Keratinocyte (primary cell): ENCODE data around the gene MCM10. TPM values are rescaled to one million over a fixed set of nuclear protein-coding genes. Genes with fewer than 3 reads are reported as not detected.

Source experiments
- DNase-seq: peaks from one replicate; pipeline ENCODE4 v3.0.0-alpha.2; 2011; ENCODE audit warnings: low read depth, missing footprints, low spot score
- FAIRE-seq: peaks from 2 replicates; lab custom pipeline; 2011; peaks lifted over from hg19 to GRCh38; lab: Jason Lieb, UNC
- H2AFZ ChIP-seq: 2 replicates; pipeline ENCODE4 v1.6.0; 2012; ENCODE audit warnings: low read length, control low read depth, inconsistent platforms; ENCODE audit not compliant: control insufficient read depth
- H3K27ac ChIP-seq: 2 replicates; pipeline ENCODE4 v1.5.1; 2011; ENCODE audit warnings: low read length; ENCODE audit not compliant: control insufficient read depth, insufficient read depth
- H3K27me3 ChIP-seq: 3 replicates; pipeline ENCODE4 v1.6.0; 2011; ENCODE audit warnings: low read length; ENCODE audit not compliant: control insufficient read depth, insufficient read depth; ENCODE audit errors: extremely low read depth
- H3K36me3 ChIP-seq, 2 experiments: 2 replicates in 1 of 2; 3 replicates in 1 of 2; pipeline ENCODE4 v1.5.1; 2011; ENCODE audit warnings: low read length in 2 of 2, mild to moderate bottlenecking in 1 of 2; ENCODE audit not compliant: control insufficient read depth in 2 of 2, insufficient read depth in 2 of 2; ENCODE audit errors: extremely low read depth in 1 of 2
- H3K4me1 ChIP-seq: 3 replicates; pipeline ENCODE4 v1.5.1; 2011; ENCODE audit warnings: low read length; ENCODE audit not compliant: control insufficient read depth, insufficient read depth; ENCODE audit errors: extremely low read depth
- H3K4me2 ChIP-seq: 3 replicates; pipeline ENCODE4 v1.6.0; 2011; ENCODE audit warnings: low read depth, low read length; ENCODE audit not compliant: control insufficient read depth, insufficient read depth; ENCODE audit errors: extremely low read depth
- H3K4me3 ChIP-seq, 3 experiments: fragments of 200-600 bp in 1 of 3; sonication (generic) in 1 of 3; 2 replicates in 2 of 3; 3 replicates in 1 of 3; pipeline ENCODE4 v1.5.1; 2011 to 2016; ENCODE audit warnings: low read length in 3 of 3, mild to moderate bottlenecking in 3 of 3, control low read depth in 2 of 3, inconsistent platforms in 1 of 3, low read depth in 1 of 3, mixed read lengths in 1 of 3, mixed run types in 1 of 3, moderate library complexity in 1 of 3; ENCODE audit not compliant: control insufficient read depth in 2 of 3, insufficient read depth in 2 of 3; ENCODE audit errors: extremely low read depth in 1 of 3
- H3K79me2 ChIP-seq: 2 replicates; pipeline ENCODE4 v1.6.0; 2012; ENCODE audit warnings: low read length; ENCODE audit not compliant: control insufficient read depth, insufficient read depth
- H3K9ac ChIP-seq: 3 replicates; pipeline ENCODE4 v1.6.0; 2011; ENCODE audit warnings: low read length; ENCODE audit not compliant: control insufficient read depth, insufficient read depth; ENCODE audit errors: extremely low read depth
- H3K9me1 ChIP-seq: 3 replicates; pipeline ENCODE4 v1.6.0; 2011; ENCODE audit warnings: low read length; ENCODE audit not compliant: control insufficient read depth, insufficient read depth; ENCODE audit errors: extremely low read depth
- H3K9me3 ChIP-seq: 2 replicates; pipeline ENCODE4 v1.5.1; 2012; ENCODE audit warnings: low read depth, low read length; ENCODE audit not compliant: control insufficient read depth
- H4K20me1 ChIP-seq: 3 replicates; pipeline ENCODE4 v1.6.0; 2011; ENCODE audit warnings: low read length; ENCODE audit not compliant: control insufficient read depth, insufficient read depth; ENCODE audit errors: extremely low read depth
- CTCF ChIP-seq, 3 experiments: IDR thresholded peaks in 1 of 3; conservative IDR thresholded peaks in 1 of 3; optimal IDR thresholded peaks in 1 of 3; 2 replicates in 2 of 3; 3 replicates in 1 of 3; pipeline versions ENCODE3 to v1.5.1; 2011; ENCODE audit warnings: low read length in 3 of 3, mild to moderate bottlenecking in 3 of 3, moderate library complexity in 2 of 3, control low read depth in 1 of 3, inconsistent platforms in 1 of 3; ENCODE audit not compliant: insufficient read depth in 2 of 3; ENCODE audit errors: extremely low read depth in 1 of 3
- EZH2 ChIP-seq: IDR thresholded peaks from one replicate; pipeline ENCODE4 v1.6.1; 2012; ENCODE audit warnings: inconsistent platforms, mild to moderate bottlenecking, low read length, moderate library complexity
- dilution Hi-C: fragments of 300-500 bp; cut with MboI; formaldehyde crosslinking; loops from one replicate; pipeline ENCODE4 v1.7.0; 2020; ENCODE audit warnings: low sequenced_read_pairs; ENCODE audit not compliant: extremely low pct_ligation_motif_present
- polyA plus RNA-seq, 5 experiments: library from polyadenylated mRNA; depleted of rRNA in 3 of 5; stranded (reverse) in 3 of 5; stranded (forward) in 1 of 5; unstranded in 1 of 5; fragments of >200 nt; gene quantifications; 1 replicate in 1 of 5; 2 replicates in 3 of 5; 3 replicates in 1 of 5; pipeline versions ENCODE4 v1.2.1 to v1.2.3, GENCODE V29; 2011 to 2012; ENCODE audit warnings: missing spikeins in 2 of 5, low read depth in 1 of 5, low replicate concordance in 1 of 5

The MCM10 gene
- polyA plus RNA-seq, 1 donor (not counting 4 experiments of a cell fraction or from before 2014, with no cell fraction given) = 6.2 TPM

GRCh38 chr10:13253726-13254125, 92.4 kb downstream of the MCM10 start:
- Histone ChIP-seq H3K4me1 (no peaks in the 10 kb centered on the region), H3K36me3 (no peaks in the 10 kb centered on the region), H2AFZ (no peak overlapping the region), H3K4me2 (no peak overlapping the region), H3K9me1 (no peaks in the 10 kb centered on the region), H3K9ac (no peak overlapping the region), H3K9me3 (no peaks in the 10 kb centered on the region), H4K20me1 (no peaks in the 10 kb centered on the region), H3K27ac (no peak overlapping the region), H3K79me2 (no peaks in the 10 kb centered on the region), H3K4me3 (no peak overlapping the region), H3K27me3 (no peaks in the 10 kb centered on the region)
- no peak for DNase-seq
- dilution Hi-C loops = no loop called here
- no peak for FAIRE-seq
- TF ChIP-seq EZH2 = no peak
- TF ChIP-seq CTCF (optimal IDR thresholded peaks at IDR 0.05 in 1 of 3, IDR thresholded peaks at IDR 0.05 in 1 of 3, conservative IDR thresholded peaks at IDR 0.05 in 1 of 3; ENCODE audit: extremely low read depth in 1 of 3, insufficient read depth in 2 of 3, low read length in 3 of 3) = no peak

GRCh38 chr10:13256627-13257026, 95.3 kb downstream of the MCM10 start:
- dilution Hi-C loops = no loop called here
- no peak for DNase-seq

More at GRCh38 chr10:13256627-13257026, 95.3 kb downstream of the MCM10 start:
- FAIRE-seq = no peak
- no peaks in the 10 kb centered on the region for H3K9me1 ChIP-seq
- TF ChIP-seq EZH2 = no peak
- no peak for TF ChIP-seq CTCF (optimal IDR thresholded peaks at IDR 0.05 in 1 of 3, IDR thresholded peaks at IDR 0.05 in 1 of 3, conservative IDR thresholded peaks at IDR 0.05 in 1 of 3; ENCODE audit: extremely low read depth in 1 of 3, insufficient read depth in 2 of 3, low read length in 3 of 3)
- H3K27ac ChIP-seq = no peak overlapping the region
- H3K4me3 ChIP-seq = no peak overlapping the region
- no peaks in the 10 kb centered on the region for H3K27me3 ChIP-seq
- H3K9me3 ChIP-seq = no peaks in the 10 kb centered on the region
- H3K79me2 ChIP-seq = no peaks in the 10 kb centered on the region
- H3K4me1 ChIP-seq = no peaks in the 10 kb centered on the region
- no peaks in the 10 kb centered on the region for H4K20me1 ChIP-seq
- H3K4me2 ChIP-seq = no peak overlapping the region
- H2AFZ ChIP-seq = no peak overlapping the region
- H3K36me3 ChIP-seq = no peaks in the 10 kb centered on the region
- no peak overlapping the region for H3K9ac ChIP-seq
